NT2/D1 (cell line): Measurements from ENCODE around the gene KISS1R.

Experiments
- SUZ12 ChIP-seq: IDR thresholded peaks from 2 replicates; pipeline ENCODE4 v1.6.1; 2011; ENCODE audit not compliant: insufficient read length, insufficient read depth; ENCODE audit errors: extremely low read depth
- YY1 ChIP-seq: IDR thresholded peaks from 2 replicates; pipeline ENCODE4 v1.6.1; 2011; ENCODE audit not compliant: insufficient read length, insufficient read depth
- ZNF274 ChIP-seq: IDR thresholded peaks from 2 replicates; pipeline ENCODE4 v1.6.1; 2011; ENCODE audit warnings: mild to moderate bottlenecking, low read depth, low read length

GRCh38 chr19:872266-872951 lies 44.7 kb upstream of the KISS1R start:
- TF ChIP-seq ZNF274 (no peak), SUZ12 (no peak), YY1 (no peak)
